H1 (cell line): ENCODE data around the gene TACR2. TPM values are rescaled to one million over a fixed set of nuclear protein-coding genes. Genes with fewer than 3 reads are reported as not detected.
A peak's percentile ranks its signal among the peaks of the same experiment; 100 is the strongest.

Experiments used
- ASH2L ChIP-seq: fragments of 200-600, 300-600 bp; sonication (generic); IDR thresholded peaks from one replicate; pipeline ENCODE4 v1.7.1; 2017; ENCODE audit warnings: low read length
- CBX5 ChIP-seq: fragments of 300-800, 300-1000 bp; sonication (generic); IDR thresholded peaks from 2 replicates; pipeline ENCODE4 v1.7.1; 2016; ENCODE audit warnings: antibody characterized with exemption, low read length, low read depth
- CHD1 ChIP-seq: IDR thresholded peaks from 2 replicates; pipeline ENCODE4 v1.6.1; 2012; ENCODE audit warnings: low read depth, low read length, improper control_type of control experiment
- CTBP2 ChIP-seq: IDR thresholded peaks from 2 replicates; pipeline ENCODE4 v1.7.0; 2011; ENCODE audit warnings: borderline replicate concordance, mild to moderate bottlenecking, moderate library complexity, mixed read lengths, low read length; ENCODE audit not compliant: insufficient read depth, insufficient read length
- CTCF ChIP-seq, 3 experiments: IDR thresholded peaks; 1 replicate in 2 of 3; 2 replicates in 1 of 3; pipeline versions ENCODE4 v1.5.1 to v1.6.1; 2011; ENCODE audit warnings: low read length in 3 of 3, mild to moderate bottlenecking in 3 of 3, inconsistent platforms in 2 of 3, low read depth in 1 of 3, moderate library complexity in 1 of 3; ENCODE audit not compliant: insufficient read depth in 1 of 3; ENCODE audit errors: control extremely low read depth in 1 of 3
- EP300 ChIP-seq, 2 experiments: IDR thresholded peaks; 1 replicate in 1 of 2; 2 replicates in 1 of 2; pipeline ENCODE4 v1.6.1; 2011 to 2012; ENCODE audit warnings: low read depth in 2 of 2, low read length in 2 of 2, mild to moderate bottlenecking in 2 of 2, borderline replicate concordance in 1 of 2, inconsistent platforms in 1 of 2, moderate library complexity in 1 of 2
- EZH2 ChIP-seq: fragments of 200-600 bp; sonication (generic); IDR thresholded peaks from 2 replicates; pipeline ENCODE4 v1.7.1; 2012; ENCODE audit warnings: low read depth, mild to moderate bottlenecking, moderate library complexity, low read length, inconsistent platforms; ENCODE audit not compliant: severe bottlenecking
- HDAC2 ChIP-seq, 2 experiments: fragments of 300-600 bp in 1 of 2; sonication (generic) in 1 of 2; IDR thresholded peaks; 2 replicates each; pipeline ENCODE4 v1.6.1; 2011 to 2012; ENCODE audit warnings: low read depth in 2 of 2, low read length in 2 of 2, mild to moderate bottlenecking in 2 of 2, moderate library complexity in 2 of 2, borderline replicate concordance in 1 of 2, inconsistent platforms in 1 of 2
- HDAC6 ChIP-seq: IDR thresholded peaks from one replicate; pipeline ENCODE4 v1.7.1; 2012; ENCODE audit warnings: low read depth, mild to moderate bottlenecking, inconsistent platforms, low read length, moderate library complexity
- KDM5A ChIP-seq: fragments of 200-600 bp; IDR thresholded peaks from 2 replicates; pipeline ENCODE4 v1.7.1; 2012; ENCODE audit warnings: mild to moderate bottlenecking, low read length, inconsistent platforms, mixed read lengths
- MAX ChIP-seq: IDR thresholded peaks from 2 replicates; pipeline ENCODE4 v1.6.1; 2012; ENCODE audit warnings: inconsistent platforms
- POLR2A ChIP-seq, 2 experiments: IDR thresholded peaks; 1 replicate in 1 of 2; 2 replicates in 1 of 2; pipeline ENCODE4 v1.6.1; 2011; ENCODE audit warnings: low read depth in 2 of 2, low read length in 2 of 2, mild to moderate bottlenecking in 2 of 2; ENCODE audit errors: control extremely low read depth in 1 of 2
- RBBP5 ChIP-seq: IDR thresholded peaks from 2 replicates; pipeline ENCODE4 v1.7.1; 2012; ENCODE audit warnings: low read depth, mild to moderate bottlenecking, inconsistent platforms, low read length, moderate library complexity, borderline replicate concordance
- SP4 ChIP-seq: IDR thresholded peaks from 2 replicates; pipeline ENCODE4 v1.6.1; 2012; ENCODE audit warnings: low read length, inconsistent platforms
- TEAD4 ChIP-seq: IDR thresholded peaks from 2 replicates; pipeline ENCODE4 v1.6.1; 2012; ENCODE audit warnings: low read depth, low read length, inconsistent platforms, mixed read lengths
- YY1 ChIP-seq: IDR thresholded peaks from 2 replicates; pipeline ENCODE4 v1.6.1; 2011; ENCODE audit warnings: low read depth, mild to moderate bottlenecking, low read length
- ZNF274 ChIP-seq: IDR thresholded peaks from 2 replicates; pipeline ENCODE4 v1.7.0; 2012; ENCODE audit warnings: low read length, borderline replicate concordance; ENCODE audit errors: extremely low read depth
- polyA plus RNA-seq, 7 experiments: library from polyadenylated mRNA; depleted of rRNA in 3 of 7; stranded (reverse) in 5 of 7; unstranded in 2 of 7; fragments of >200 nt in 5 of 7; fragments of 200-250 nt in 2 of 7; gene quantifications; 1 replicate in 5 of 7; 2 replicates in 1 of 7; 4 replicates in 1 of 7; pipeline versions ENCODE4 v1.2.1 to v1.2.3, GENCODE V29; 2011 to 2013; ENCODE audit warnings: missing spikeins in 2 of 7, mixed read lengths in 2 of 7
- total RNA-seq: library from RNA; stranded (reverse); fragmentation: NEBNext Ultra II Directional; extraction: Animal tissue kit (Norgen Biotek cat#: 25700); gene quantifications from 2 replicates; pipeline ENCODE4 v1.2.1, GENCODE V29; 2021

The TACR2 gene
- total and polyA plus RNA-seq, 2 of the 8 experiments (the other 6 are each of a cell fraction or from before 2014, with no cell fraction given) = 0.06 TPM; not detected in 1

GRCh38 chr10:69413221-69413865, 3.4 kb downstream of the TACR2 start (continued):
- no peak for TF ChIP-seq ZNF274
- TF ChIP-seq TEAD4 = 0 out of 2 replicates have a peak, but pooled peaks have one; percentile 8
- TF ChIP-seq POLR2A (IDR thresholded peaks at IDR 0.05; ENCODE audit: control extremely low read depth in 1 of 2, low read depth in 2 of 2, low read length in 2 of 2) = no peak
- no peak for TF ChIP-seq ASH2L
- no peak for TF ChIP-seq HDAC6
- TF ChIP-seq YY1 = peak; percentile 60; the same call in 1 of the 2 replicates
- peak in 1 of 2 experiments; percentile 38; a peak in 1 of 3 replicates for TF ChIP-seq EP300 (IDR thresholded peaks at IDR 0.05; ENCODE audit: borderline replicate concordance in 1 of 2, low read depth in 2 of 2, low read length in 2 of 2)
- TF ChIP-seq CHD1 = no peak
- TF ChIP-seq SP4 = no peak
- TF ChIP-seq CTBP2 = no peak
- no peak for TF ChIP-seq CBX5
- no peak for TF ChIP-seq MAX
- no peak for TF ChIP-seq KDM5A
- TF ChIP-seq EZH2 = no peak
- no peak for TF ChIP-seq RBBP5
- TF ChIP-seq CTCF (IDR thresholded peaks at IDR 0.05; ENCODE audit: control extremely low read depth in 1 of 3, insufficient read depth in 1 of 3, low read depth in 1 of 3, low read length in 3 of 3) = peak; percentile 68 to 82 (median 80)
- TF ChIP-seq HDAC2 (IDR thresholded peaks at IDR 0.05; ENCODE audit: borderline replicate concordance in 1 of 2, low read depth in 2 of 2, low read length in 2 of 2) = 0 out of 4 replicates have a peak, but pooled peaks of 1 of the 2 experiments have one; percentile 17
